MCF 10A (cell line): ENCODE measurements around the gene PIEZO2. TPM values are rescaled to one million over a fixed set of nuclear protein-coding genes. Genes with fewer than 3 reads are reported as not detected.
"Not testable (repeated sequence)": the region's sequence is repeated elsewhere in the genome, so short reads cannot be mapped to it uniquely, and the experiment has no call there.

Source experiments
- BruUV-seq: library from RNA; stranded (reverse); fragments of 400-500 nt; replicated peaks from 2 replicates; lab custom pipeline; 2021; lab: Mats Ljungman, UMichigan
- CTCF ChIA-PET: fragments of 300-600 bp; sonication (Branson Sonifier 250); formaldehyde crosslinking; extraction: SDS; loops from one replicate; lab custom pipeline; 2021; ENCODE audit warnings: antibody characterized with exemption, inconsistent platforms; lab: Yijun Ruan, JAX
- POLR2A ChIA-PET: fragments of 300-600, 350-650 bp; sonication (Branson Sonifier 250); formaldehyde crosslinking; extraction: SDS; loops from one replicate; lab custom pipeline; 2020; ENCODE audit warnings: antibody characterized with exemption, inconsistent platforms; lab: Yijun Ruan, JAX
- DNase-seq: peaks from one replicate; pipeline ENCODE4 v3.0.0-alpha.2; 2018; ENCODE audit not compliant: unreplicated experiment
- H3K27ac Mint-ChIP-seq: one replicate; pipeline ENCODE4 v1.8.0; 2022; ENCODE audit warnings: mild to moderate bottlenecking, low read depth, mixed read lengths; ENCODE audit not compliant: unreplicated experiment
- H3K27me3 Mint-ChIP-seq: one replicate; pipeline ENCODE4 v1.8.0; 2022; ENCODE audit warnings: mixed read lengths; ENCODE audit not compliant: insufficient read depth, unreplicated experiment
- H3K36me3 Mint-ChIP-seq: one replicate; pipeline ENCODE4 v1.8.0; 2022; ENCODE audit warnings: mild to moderate bottlenecking, moderate library complexity, mixed read lengths; ENCODE audit not compliant: insufficient read depth, unreplicated experiment
- H3K4me1 Mint-ChIP-seq: one replicate; pipeline ENCODE4 v1.8.0; 2022; ENCODE audit warnings: mixed read lengths; ENCODE audit not compliant: insufficient read depth, unreplicated experiment
- H3K4me3 Mint-ChIP-seq: one replicate; pipeline ENCODE4 v1.8.0; 2022; ENCODE audit warnings: mild to moderate bottlenecking, moderate library complexity, mixed read lengths; ENCODE audit not compliant: unreplicated experiment
- H3K9me3 Mint-ChIP-seq: one replicate; pipeline ENCODE4 v1.8.0; 2022; ENCODE audit warnings: mixed read lengths; ENCODE audit not compliant: unreplicated experiment
- intact Hi-C: fragments of 100-400 bp; cut with micrococcal nuclease; formaldehyde crosslinking; loops from 2 replicates; pipeline ENCODE4 v1.14.1; 2022
- total RNA-seq: library from RNA; stranded (reverse); gene quantifications from 2 replicates; pipeline ENCODE4 v1.2.3, GENCODE V29; 2022
- TF ChIP-seq, protein P1 (sequence below): fragments of 200-600 bp; IDR thresholded peaks from one replicate; pipeline ENCODE4 v1.8.0; 2022; ENCODE audit warnings: antibody characterized with exemption, mild to moderate bottlenecking; ENCODE audit not compliant: unreplicated experiment

PIEZO2 gene
- total RNA-seq, 1 experiment from 2014 or later, result 0.49 TPM

DNA sequence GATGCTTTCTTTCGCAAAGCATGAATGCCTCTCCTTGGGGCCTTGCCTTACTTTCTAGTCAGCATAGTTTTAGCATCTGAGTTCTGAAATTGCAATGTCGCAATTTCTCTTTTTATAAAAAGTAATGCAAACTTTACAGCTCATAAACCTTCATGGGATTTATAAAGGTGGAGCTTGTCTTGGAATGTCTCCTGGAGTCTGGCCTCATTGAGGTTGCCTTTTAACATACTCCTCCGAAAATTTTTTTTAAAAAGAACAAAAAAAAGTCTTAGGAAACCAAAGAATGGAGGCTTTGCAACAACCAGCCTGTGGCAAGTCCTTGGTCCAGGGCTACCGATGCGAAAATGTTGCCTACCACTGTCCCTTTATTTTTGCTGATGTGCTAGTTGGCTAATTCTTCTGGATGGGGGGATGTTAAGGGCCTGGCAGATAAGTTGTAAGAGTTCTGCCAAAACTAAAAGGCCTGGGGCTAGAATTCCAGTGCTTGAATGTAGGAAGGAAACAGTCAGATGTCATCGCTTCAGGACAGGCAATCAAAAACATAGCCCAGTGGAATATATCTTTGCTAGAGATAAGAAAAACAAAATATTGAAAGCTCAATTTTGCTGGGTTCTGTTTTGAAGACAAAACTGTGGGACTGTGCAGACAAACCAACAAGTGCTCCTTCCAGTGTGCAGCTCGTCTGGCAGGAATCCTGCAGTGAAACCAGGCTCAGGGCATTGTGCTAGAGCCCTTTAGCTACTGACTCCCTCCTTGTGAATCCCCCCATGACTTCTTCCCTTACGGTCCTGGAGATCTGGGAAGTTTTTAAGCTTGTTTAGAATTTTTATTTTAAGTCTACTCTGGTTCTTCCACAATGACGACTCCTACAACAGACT is 213.0 kb downstream of the PIEZO2 start:
- no TSS peak for BruUV-seq
- no peaks in the 10 kb centered on the region for H3K27me3 Mint-ChIP-seq
- ChIA-PET POLR2A (interaction anchor here (0.5 to 1.7 kb wide), 5 partner anchors 13 to 69 kb away, joined by 3 to 4 read pairs (median 3); no protein-coding TSS in a partner anchor), CTCF (interaction anchor here (0.5 to 1.0 kb wide), 5 partner anchors 28 to 1089 kb away, joined by 3 to 4 read pairs (median 3); no protein-coding TSS in a partner anchor)
- DNase-seq, result peak; percentile 6
- H3K27ac Mint-ChIP-seq, result peak overlapping the region; percentile 31
- peaks cover 13% of the 10 kb centered on the region for H3K4me1 Mint-ChIP-seq
- no peaks in the 10 kb centered on the region for H3K9me3 Mint-ChIP-seq
- H3K36me3 Mint-ChIP-seq, result peaks cover 5% of the 10 kb centered on the region
- TF ChIP-seq, protein P1, sequence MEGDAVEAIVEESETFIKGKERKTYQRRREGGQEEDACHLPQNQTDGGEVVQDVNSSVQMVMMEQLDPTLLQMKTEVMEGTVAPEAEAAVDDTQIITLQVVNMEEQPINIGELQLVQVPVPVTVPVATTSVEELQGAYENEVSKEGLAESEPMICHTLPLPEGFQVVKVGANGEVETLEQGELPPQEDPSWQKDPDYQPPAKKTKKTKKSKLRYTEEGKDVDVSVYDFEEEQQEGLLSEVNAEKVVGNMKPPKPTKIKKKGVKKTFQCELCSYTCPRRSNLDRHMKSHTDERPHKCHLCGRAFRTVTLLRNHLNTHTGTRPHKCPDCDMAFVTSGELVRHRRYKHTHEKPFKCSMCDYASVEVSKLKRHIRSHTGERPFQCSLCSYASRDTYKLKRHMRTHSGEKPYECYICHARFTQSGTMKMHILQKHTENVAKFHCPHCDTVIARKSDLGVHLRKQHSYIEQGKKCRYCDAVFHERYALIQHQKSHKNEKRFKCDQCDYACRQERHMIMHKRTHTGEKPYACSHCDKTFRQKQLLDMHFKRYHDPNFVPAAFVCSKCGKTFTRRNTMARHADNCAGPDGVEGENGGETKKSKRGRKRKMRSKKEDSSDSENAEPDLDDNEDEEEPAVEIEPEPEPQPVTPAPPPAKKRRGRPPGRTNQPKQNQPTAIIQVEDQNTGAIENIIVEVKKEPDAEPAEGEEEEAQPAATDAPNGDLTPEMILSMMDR, result no peak
- H3K4me3 Mint-ChIP-seq, result no peak overlapping the region
- intact Hi-C loops, result no loop called here

- CTCF ChIA-PET, result interaction anchor here (1.0 kb wide), 1 partner anchor 83 kb away, joined by 4 read pairs; no protein-coding TSS in a partner anchor
- no peak for DNase-seq
- peak overlapping the region; percentile 31 for H3K27ac Mint-ChIP-seq
- H3K27me3 Mint-ChIP-seq, result no peaks in the 10 kb centered on the region
- BruUV-seq, result no TSS peak
- intact Hi-C loops, result no loop called here
- H3K4me3 Mint-ChIP-seq, result no peak overlapping the region
- H3K36me3 Mint-ChIP-seq, result peaks cover 5% of the 10 kb centered on the region
- no peaks in the 10 kb centered on the region for H3K9me3 Mint-ChIP-seq
- TF ChIP-seq, protein P1, result no peak
- H3K4me1 Mint-ChIP-seq, result peaks cover 13% of the 10 kb centered on the region
- POLR2A ChIA-PET, result interaction anchor here (1.3 to 1.7 kb wide), 2 partner anchors 12 to 70 kb away, joined by 3 read pairs; no protein-coding TSS in a partner anchor
Observed at GRCh38 chr18:10935588-10935987, 213.8 kb downstream of the PIEZO2 start.

DNA sequence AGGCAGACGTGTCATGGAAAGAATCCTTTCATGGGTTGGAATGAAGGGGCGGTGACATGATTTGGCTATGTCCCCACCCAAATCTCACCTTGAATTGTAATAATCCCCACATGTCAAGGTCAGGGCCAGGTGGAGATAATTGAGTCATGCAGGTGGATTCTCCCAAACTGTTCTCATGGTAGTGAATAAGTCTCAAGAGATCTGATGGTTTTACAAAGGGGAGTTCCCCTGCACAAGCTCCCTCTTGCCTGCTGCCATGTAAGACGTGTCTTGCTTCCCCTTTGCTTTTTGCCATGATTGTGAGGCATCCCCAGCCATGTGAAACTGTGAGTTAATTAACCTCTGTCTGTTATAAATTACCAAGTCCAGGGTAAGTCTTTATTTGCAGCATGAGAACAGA is 215.7 kb downstream of the PIEZO2 start:
- H3K4me3 Mint-ChIP-seq, BruUV-seq, POLR2A ChIA-PET, H3K27ac Mint-ChIP-seq, H3K9me3 Mint-ChIP-seq, CTCF ChIA-PET, H3K36me3 Mint-ChIP-seq, H3K27me3 Mint-ChIP-seq, DNase-seq, intact Hi-C loops: not testable (repeated sequence)
- H3K4me1 Mint-ChIP-seq, result peaks cover 20% of the 10 kb centered on the region

DNA sequence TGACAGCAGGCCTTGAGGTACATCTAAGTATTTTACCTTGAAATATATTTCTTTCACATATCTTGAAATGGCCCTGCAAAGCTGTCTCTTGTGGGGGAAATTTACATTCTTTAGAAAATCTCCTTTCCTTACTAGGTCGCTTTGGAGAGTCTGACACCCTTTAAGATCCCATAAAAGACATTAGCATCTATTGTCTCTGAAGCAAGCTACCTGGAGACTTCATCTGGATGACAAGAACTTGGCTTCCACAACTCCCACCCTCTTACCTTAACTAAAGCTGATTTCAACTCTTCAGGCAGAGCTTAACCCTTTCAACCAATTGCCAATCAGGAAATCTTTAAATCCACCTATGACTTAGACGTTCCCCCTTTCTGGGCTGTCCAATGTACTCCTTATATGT is 219.3 kb downstream of the PIEZO2 start:
- no TSS peak for BruUV-seq
- CTCF ChIA-PET, result interaction anchor here (0.8 kb wide), 1 partner anchor 79 kb away, joined by 3 read pairs; no protein-coding TSS in a partner anchor
- H3K4me1 Mint-ChIP-seq, result peaks cover 34% of the 10 kb centered on the region

More for the DNA sequence above, 219.3 kb downstream of the PIEZO2 start:
- Mint-ChIP-seq H3K4me3 (no peak overlapping the region), H3K36me3 (peaks cover 6% of the 10 kb centered on the region), H3K9me3 (no peaks in the 10 kb centered on the region), H3K27ac (no peak overlapping the region), H3K27me3 (no peaks in the 10 kb centered on the region)
- POLR2A ChIA-PET, result interaction anchor here (1.0 kb wide), 1 partner anchor 30 kb away, joined by 5 read pairs; no protein-coding TSS in a partner anchor
- DNase-seq, result no peak
- TF ChIP-seq, protein P1, result no peak
- intact Hi-C loops, result no loop called here
